ENCODE data around the gene NBPF20.
"Not testable (repeated sequence)": the region's sequence is repeated elsewhere in the genome, so short reads cannot be mapped to it uniquely, and the experiment has no call there.

DNA sequence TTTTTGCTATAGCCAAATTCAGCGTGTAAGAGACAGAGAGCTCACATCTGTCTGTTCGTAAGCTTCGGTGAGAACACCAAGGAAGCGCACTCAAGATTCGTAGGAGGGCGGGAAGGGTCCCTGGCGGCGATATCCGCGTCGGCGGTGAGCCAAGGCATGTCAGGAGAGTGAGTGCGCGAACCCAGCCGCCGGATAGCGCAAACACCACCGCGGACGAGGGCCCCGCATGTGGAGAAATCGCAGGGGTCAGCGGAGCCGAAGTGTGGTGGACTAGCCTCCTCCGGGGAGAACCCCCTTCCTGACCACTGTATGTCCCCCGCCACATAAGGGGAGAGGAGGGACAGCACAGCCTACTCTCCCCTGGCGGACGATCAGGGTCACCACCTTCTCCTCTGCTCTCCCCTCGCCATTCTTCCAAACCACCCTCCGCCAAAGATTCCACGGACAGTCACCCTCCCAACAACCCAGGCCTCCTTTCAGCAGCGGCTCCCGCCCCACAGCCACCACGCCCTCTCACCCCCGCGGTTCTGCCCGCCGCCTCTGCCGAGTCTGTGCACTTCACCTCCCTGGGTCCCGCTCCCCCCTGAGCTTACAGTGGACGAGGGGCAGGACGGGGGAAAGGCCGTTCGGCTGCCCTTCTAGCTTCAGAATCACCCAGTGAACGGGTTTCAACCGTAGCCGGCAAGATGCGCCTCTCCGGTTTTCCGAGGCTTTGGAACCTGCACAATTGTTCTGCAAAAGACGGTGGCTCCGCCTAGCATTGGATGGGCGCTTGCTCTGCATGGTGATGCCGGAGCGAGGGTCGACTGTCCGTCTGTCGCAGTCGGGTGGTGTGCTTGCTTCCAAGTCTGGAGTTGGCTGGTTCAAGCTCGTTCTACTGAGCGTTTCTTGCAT, 6.2 kb upstream of the NBPF20 start:
- TF ChIP-seq, protein P1, sequence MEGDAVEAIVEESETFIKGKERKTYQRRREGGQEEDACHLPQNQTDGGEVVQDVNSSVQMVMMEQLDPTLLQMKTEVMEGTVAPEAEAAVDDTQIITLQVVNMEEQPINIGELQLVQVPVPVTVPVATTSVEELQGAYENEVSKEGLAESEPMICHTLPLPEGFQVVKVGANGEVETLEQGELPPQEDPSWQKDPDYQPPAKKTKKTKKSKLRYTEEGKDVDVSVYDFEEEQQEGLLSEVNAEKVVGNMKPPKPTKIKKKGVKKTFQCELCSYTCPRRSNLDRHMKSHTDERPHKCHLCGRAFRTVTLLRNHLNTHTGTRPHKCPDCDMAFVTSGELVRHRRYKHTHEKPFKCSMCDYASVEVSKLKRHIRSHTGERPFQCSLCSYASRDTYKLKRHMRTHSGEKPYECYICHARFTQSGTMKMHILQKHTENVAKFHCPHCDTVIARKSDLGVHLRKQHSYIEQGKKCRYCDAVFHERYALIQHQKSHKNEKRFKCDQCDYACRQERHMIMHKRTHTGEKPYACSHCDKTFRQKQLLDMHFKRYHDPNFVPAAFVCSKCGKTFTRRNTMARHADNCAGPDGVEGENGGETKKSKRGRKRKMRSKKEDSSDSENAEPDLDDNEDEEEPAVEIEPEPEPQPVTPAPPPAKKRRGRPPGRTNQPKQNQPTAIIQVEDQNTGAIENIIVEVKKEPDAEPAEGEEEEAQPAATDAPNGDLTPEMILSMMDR (IDR thresholded peaks at IDR 0.05), result not testable (repeated sequence)
- TF ChIP-seq POLR2A, EP300, POLR2AphosphoS5 (IDR thresholded peaks at IDR 0.05): not testable (repeated sequence)
